SK-N-SH treated with all-trans-retinoic acid at 6 μM for 48 hours (cell line): ENCODE results near the gene KLF12.

ENCODE experiments used
- ARNTL ChIP-seq: fragments of 450-650 bp; formaldehyde crosslinking; IDR thresholded peaks from 2 replicates; pipeline ENCODE4 v1.5.0; 2020; ENCODE audit warnings: low read depth, mild to moderate bottlenecking, moderate library complexity, borderline replicate concordance
- RARB ChIP-seq: fragments of 250-450 bp; sonication (Bioruptor Pico); IDR thresholded peaks from 2 replicates; pipeline ENCODE4 v1.8.0; 2021; ENCODE audit warnings: mild to moderate bottlenecking, moderate library complexity
- TOX ChIP-seq: fragments of 250-450 bp; sonication (Bioruptor Pico); IDR thresholded peaks from 2 replicates; pipeline ENCODE4 v1.8.0; 2021; ENCODE audit warnings: mild to moderate bottlenecking, moderate library complexity, borderline replicate concordance
- ZFP30 ChIP-seq: fragments of 450-650 bp; formaldehyde crosslinking; IDR thresholded peaks from 2 replicates; pipeline ENCODE4 v1.5.0; 2022; ENCODE audit warnings: mild to moderate bottlenecking, moderate library complexity

- TF ChIP-seq ZFP30 (CRISPR knock-in tag) (no peak), TOX (CRISPR knock-in tag) (no peak), ARNTL (CRISPR knock-in tag) (no peak), RARB (CRISPR knock-in tag) (no peak)
These were observed 1.3 kb upstream of the KLF12 start for GRCh38 chr13:74135326-74136083.
